NT2/D1 (cell line): ENCODE data around the gene ENTPD7.

Experiments
- DNase-seq: peaks from one replicate; pipeline ENCODE4 v3.0.0-alpha.2; 2011; ENCODE audit warnings: low read depth, low spot score
- H3K27me3 ChIP-seq: 2 replicates; pipeline ENCODE4 v1.6.0; 2011; ENCODE audit warnings: mild to moderate bottlenecking; ENCODE audit not compliant: insufficient read length, insufficient read depth
- H3K36me3 ChIP-seq: 2 replicates; pipeline ENCODE4 v1.6.1; 2011; ENCODE audit warnings: mild to moderate bottlenecking, low read length, mixed read lengths; ENCODE audit not compliant: insufficient read depth, insufficient read length
- H3K4me1 ChIP-seq: 2 replicates; pipeline ENCODE4 v1.5.1; 2011; ENCODE audit not compliant: insufficient read depth, insufficient read length
- H3K4me3 ChIP-seq: 2 replicates; pipeline ENCODE4 v1.5.1; 2011; ENCODE audit warnings: low read depth; ENCODE audit not compliant: insufficient read length
- H3K9ac ChIP-seq: 2 replicates; pipeline ENCODE4 v1.6.0; 2011; ENCODE audit warnings: low read depth; ENCODE audit not compliant: insufficient read length
- H3K9me3 ChIP-seq: 2 replicates; pipeline ENCODE4 v1.5.1; 2011; ENCODE audit warnings: mild to moderate bottlenecking, low read length; ENCODE audit not compliant: insufficient read depth
- SUZ12 ChIP-seq: IDR thresholded peaks from 2 replicates; pipeline ENCODE4 v1.6.1; 2011; ENCODE audit not compliant: insufficient read length, insufficient read depth; ENCODE audit errors: extremely low read depth
- YY1 ChIP-seq: IDR thresholded peaks from 2 replicates; pipeline ENCODE4 v1.6.1; 2011; ENCODE audit not compliant: insufficient read length, insufficient read depth
- ZNF274 ChIP-seq: IDR thresholded peaks from 2 replicates; pipeline ENCODE4 v1.6.1; 2011; ENCODE audit warnings: mild to moderate bottlenecking, low read depth, low read length

The ENTPD7 gene

GRCh38 chr10:99628923-99629624, 30.2 kb upstream of the ENTPD7 start:
- Histone ChIP-seq H3K27me3 (no peaks in the 10 kb centered on the region), H3K4me1 (no peaks in the 10 kb centered on the region), H3K9me3 (no peaks in the 10 kb centered on the region), H3K4me3 (no peak overlapping the region), H3K36me3 (no peaks in the 10 kb centered on the region), H3K9ac (no peak overlapping the region)
- no peak for TF ChIP-seq YY1
- TF ChIP-seq ZNF274 = no peak
- TF ChIP-seq SUZ12 = no peak
- no peak for DNase-seq

GRCh38 chr10:99629625-99629978, 29.7 kb upstream of the ENTPD7 start:
- Histone ChIP-seq H3K4me1 (no peaks in the 10 kb centered on the region), H3K4me3 (no peak overlapping the region), H3K36me3 (no peaks in the 10 kb centered on the region), H3K27me3 (no peaks in the 10 kb centered on the region), H3K9me3 (no peaks in the 10 kb centered on the region), H3K9ac (no peak overlapping the region)
- TF ChIP-seq ZNF274 = no peak
- TF ChIP-seq SUZ12 = no peak
- TF ChIP-seq YY1 = no peak
- no peak for DNase-seq

DNA sequence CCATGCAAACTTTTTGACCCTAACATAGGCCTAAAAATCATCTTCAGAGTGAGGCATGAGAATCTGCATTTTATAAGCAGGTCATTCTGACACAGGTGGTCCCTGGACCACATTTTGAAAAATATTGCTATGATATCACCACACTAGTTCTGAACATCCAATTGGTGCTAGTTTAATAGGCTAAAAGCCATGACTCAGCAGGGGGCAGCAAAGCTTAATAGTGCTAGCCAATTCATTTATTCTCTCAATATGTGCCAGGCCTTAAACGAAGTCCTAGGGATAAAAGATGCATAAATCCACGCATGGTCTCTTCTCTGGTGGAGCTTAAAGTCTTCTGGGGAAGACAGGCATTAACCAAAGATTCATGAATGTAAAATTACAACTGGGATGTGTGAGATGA, 28.9 kb upstream of the ENTPD7 start:
- Histone ChIP-seq H3K4me1 (no peaks in the 10 kb centered on the region), H3K27me3 (no peaks in the 10 kb centered on the region), H3K36me3 (no peaks in the 10 kb centered on the region), H3K9me3 (no peaks in the 10 kb centered on the region), H3K4me3 (no peak overlapping the region), H3K9ac (no peak overlapping the region)
- TF ChIP-seq ZNF274 (no peak), SUZ12 (no peak), YY1 (no peak)
- DNase-seq = no peak

DNA sequence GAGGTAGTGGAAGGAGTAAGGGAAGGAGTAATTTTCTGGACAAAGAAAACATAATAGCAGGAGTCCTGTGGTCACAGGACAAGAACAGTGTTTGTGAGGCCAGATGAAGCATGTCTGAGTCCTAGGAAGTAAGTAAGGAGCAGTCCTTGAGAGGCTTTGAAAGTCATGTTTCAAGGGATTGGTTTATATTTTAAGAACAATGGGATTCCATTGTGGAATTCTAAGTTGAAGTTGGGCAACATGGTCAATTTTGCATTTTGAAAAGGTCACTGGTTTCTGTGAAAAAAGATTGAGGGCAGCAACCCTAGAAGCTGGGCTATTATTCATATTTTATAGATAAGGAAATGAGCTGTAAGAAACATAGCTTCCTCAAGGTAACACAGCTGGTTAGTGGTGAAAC, 28.3 kb upstream of the ENTPD7 start:
- Histone ChIP-seq H3K36me3 (no peaks in the 10 kb centered on the region), H3K9me3 (no peaks in the 10 kb centered on the region), H3K4me1 (no peaks in the 10 kb centered on the region), H3K4me3 (no peak overlapping the region), H3K9ac (no peak overlapping the region), H3K27me3 (no peaks in the 10 kb centered on the region)
- no peak for DNase-seq
- no peak for TF ChIP-seq SUZ12
- TF ChIP-seq YY1 = no peak
- no peak for TF ChIP-seq ZNF274

DNA sequence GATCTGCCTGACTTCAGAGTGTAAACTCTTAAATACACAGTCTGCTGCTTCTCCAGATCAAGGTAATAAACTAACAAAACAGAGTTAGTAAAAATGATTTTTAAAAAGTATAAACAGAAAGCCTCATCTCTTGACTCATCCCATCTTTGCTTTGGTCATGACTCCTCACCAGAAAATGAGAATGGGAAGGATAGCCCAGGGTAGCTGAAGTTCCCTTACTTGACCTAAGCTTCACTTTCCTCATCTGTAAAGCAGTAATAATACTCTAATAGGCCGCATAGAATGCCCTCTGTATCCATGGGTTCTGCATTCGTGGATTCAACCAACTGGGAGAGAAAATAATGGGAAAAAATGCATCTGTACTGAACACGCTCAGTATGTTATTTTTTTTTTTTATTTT, 27.8 kb upstream of the ENTPD7 start:
- no peak for DNase-seq
- H3K9ac ChIP-seq = no peak overlapping the region
- H3K4me3 ChIP-seq = no peak overlapping the region
- no peaks in the 10 kb centered on the region for H3K4me1 ChIP-seq
- no peaks in the 10 kb centered on the region for H3K9me3 ChIP-seq
- TF ChIP-seq YY1 (no peak), SUZ12 (no peak), ZNF274 (no peak)
- no peaks in the 10 kb centered on the region for H3K27me3 ChIP-seq
- no peaks in the 10 kb centered on the region for H3K36me3 ChIP-seq

DNA sequence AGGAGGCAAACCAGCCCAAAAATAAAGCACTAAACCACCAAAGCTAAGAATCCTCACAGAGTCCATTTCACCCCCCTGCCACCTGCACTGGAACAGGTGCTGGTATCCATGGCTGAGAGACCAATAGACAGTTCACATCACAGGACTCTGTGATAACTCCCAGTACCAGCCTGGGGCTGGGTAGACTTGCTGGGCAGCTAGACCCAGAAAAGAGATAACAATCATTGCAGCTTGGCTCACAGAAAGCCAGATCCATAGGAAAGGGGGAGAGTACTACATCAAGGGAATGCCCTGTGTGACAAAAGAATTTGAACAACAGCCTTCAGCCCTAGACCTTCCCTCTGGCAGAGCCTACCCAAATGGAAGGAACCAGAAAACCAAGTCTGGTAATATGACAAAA, 25.5 kb upstream of the ENTPD7 start:
- Histone ChIP-seq H3K4me3 (no peak overlapping the region), H3K4me1 (no peaks in the 10 kb centered on the region), H3K27me3 (no peaks in the 10 kb centered on the region), H3K9ac (no peak overlapping the region), H3K36me3 (no peaks in the 10 kb centered on the region), H3K9me3 (no peaks in the 10 kb centered on the region)
- TF ChIP-seq YY1 (no peak), SUZ12 (no peak), ZNF274 (no peak)
- no peak for DNase-seq

DNA sequence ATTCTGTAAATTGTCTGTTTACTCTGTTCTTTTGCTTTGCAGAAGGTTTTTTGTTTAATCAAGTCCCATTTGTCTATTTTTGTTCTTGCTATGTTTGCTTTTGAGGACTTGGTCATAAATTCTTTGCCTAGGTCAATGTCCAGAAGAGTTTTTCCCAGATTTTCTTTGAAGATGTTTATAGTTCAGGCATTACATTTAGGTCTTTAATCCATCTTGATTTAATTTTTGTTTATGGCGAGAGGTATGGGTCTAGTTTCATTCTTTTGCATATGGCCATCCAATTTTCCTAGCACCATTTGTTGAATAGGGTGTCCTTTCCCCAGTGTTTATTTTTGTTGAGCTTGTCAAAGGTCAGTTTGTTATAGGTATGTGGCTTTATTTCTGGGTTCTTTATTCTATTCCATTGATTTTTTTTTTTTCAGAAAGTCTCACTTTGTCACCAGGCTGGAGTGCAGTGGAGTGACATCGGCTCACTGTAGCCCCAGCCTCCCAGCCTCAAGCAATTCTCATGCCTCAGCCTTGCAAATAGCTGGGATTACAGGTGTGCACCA, 11.6 kb upstream of the ENTPD7 start:
- TF ChIP-seq SUZ12 (no peak), ZNF274 (no peak), YY1 (no peak)
- Histone ChIP-seq H3K9me3 (no peaks in the 10 kb centered on the region), H3K4me3 (no peak overlapping the region), H3K9ac (no peak overlapping the region), H3K4me1 (no peaks in the 10 kb centered on the region), H3K36me3 (no peaks in the 10 kb centered on the region), H3K27me3 (no peaks in the 10 kb centered on the region)
- DNase-seq = no peak

GRCh38 chr10:99648717-99649116, 10.6 kb upstream of the ENTPD7 start:
- DNase-seq = no peak

More at GRCh38 chr10:99648717-99649116, 10.6 kb upstream of the ENTPD7 start:
- Histone ChIP-seq H3K36me3 (no peaks in the 10 kb centered on the region), H3K27me3 (no peaks in the 10 kb centered on the region), H3K4me3 (no peak overlapping the region), H3K9ac (no peak overlapping the region), H3K4me1 (no peaks in the 10 kb centered on the region), H3K9me3 (no peaks in the 10 kb centered on the region)
- TF ChIP-seq YY1 (no peak), SUZ12 (no peak), ZNF274 (no peak)
